K562 (cell line): Measurements from ENCODE around the gene COASY. TPM values are rescaled to one million over a fixed set of nuclear protein-coding genes. Genes with fewer than 3 reads are reported as not detected.

Source experiments
- HNRNPLL ChIP-seq: fragments of 200-400 bp; formaldehyde crosslinking; IDR thresholded peaks from 2 replicates; pipeline ENCODE4 v1.6.1; 2017; ENCODE audit warnings: low read length, low read depth, mild to moderate bottlenecking; ENCODE audit not compliant: poor library complexity, severe bottlenecking
- LCOR ChIP-seq: sonication (generic); formaldehyde crosslinking; IDR thresholded peaks from 2 replicates; pipeline ENCODE4 v1.8.0; 2022; ENCODE audit warnings: mild to moderate bottlenecking, missing genetic modification reagents
- MAFF ChIP-seq: IDR thresholded peaks from 2 replicates; pipeline ENCODE4 v1.6.1; 2012; ENCODE audit warnings: low read length, improper control_type of control experiment
- PHB2 ChIP-seq: fragments of 450-650 bp; IDR thresholded peaks from 2 replicates; pipeline ENCODE4 v1.6.1; 2017; ENCODE audit warnings: low read depth
- POLR3G ChIP-seq: IDR thresholded peaks from 2 replicates; pipeline ENCODE4 v1.6.1; 2011; ENCODE audit not compliant: insufficient read length, insufficient replicate concordance; ENCODE audit errors: extremely low read depth
- PTBP1 ChIP-seq: fragments of 200-400 bp; formaldehyde crosslinking; IDR thresholded peaks from 2 replicates; pipeline ENCODE4 v1.6.1; 2017; ENCODE audit warnings: low read depth, low read length
- PTTG1 ChIP-seq: fragments of 450-650 bp; IDR thresholded peaks from 2 replicates; pipeline ENCODE4 v1.6.1; 2016; ENCODE audit warnings: low read depth, mild to moderate bottlenecking, missing genetic modification characterization, missing compliant biosample characterization
- SAFB ChIP-seq: fragments of 200-400 bp; formaldehyde crosslinking; IDR thresholded peaks from 2 replicates; pipeline ENCODE4 v1.6.1; 2017; ENCODE audit warnings: low read depth, low read length, borderline replicate concordance
- SOX6 ChIP-seq: fragments of 450-650 bp; IDR thresholded peaks from 2 replicates; pipeline ENCODE4 v1.6.1; 2014; ENCODE audit warnings: mild to moderate bottlenecking
- SRSF3 ChIP-seq: fragments of 200-400 bp; formaldehyde crosslinking; IDR thresholded peaks from 2 replicates; pipeline ENCODE4 v1.6.1; 2016; ENCODE audit warnings: mild to moderate bottlenecking, low read length, moderate library complexity; ENCODE audit not compliant: insufficient read depth
- TCFL5 ChIP-seq: fragments of 250-450 bp; sonication (Bioruptor Pico); conservative IDR thresholded peaks from 2 replicates; pipeline ENCODE4 v1.6.1; 2021; ENCODE audit warnings: mild to moderate bottlenecking, moderate library complexity, matching md5 sums
- TEAD1 ChIP-seq, 2 experiments: fragments of 450-650 bp in 1 of 2; sonication (generic) in 1 of 2; formaldehyde crosslinking; IDR thresholded peaks; 2 replicates each; pipeline versions ENCODE4 v1.4.0 to v1.8.0; 2020 to 2022; ENCODE audit warnings: mild to moderate bottlenecking in 2 of 2, missing genetic modification reagents in 1 of 2
- ZNF143 ChIP-seq: sonication (generic); formaldehyde crosslinking; IDR thresholded peaks from 2 replicates; pipeline ENCODE4 v1.9.0; 2022; ENCODE audit warnings: mild to moderate bottlenecking, missing genetic modification reagents
- ZNF311 ChIP-seq: fragments of 250-450 bp; sonication (Bioruptor Pico); IDR thresholded peaks from 2 replicates; pipeline ENCODE4 v1.4.0; 2020; ENCODE audit warnings: mild to moderate bottlenecking, moderate library complexity
- ZNF644 ChIP-seq: fragments of 200-800 bp; sonication (Bioruptor generic); IDR thresholded peaks from 2 replicates; pipeline ENCODE4 v1.6.1; 2016; ENCODE audit warnings: low read depth, missing genetic modification characterization, missing compliant biosample characterization
- ZNF764 ChIP-seq: fragments of 250-450 bp; sonication (Bioruptor Pico); IDR thresholded peaks from 2 replicates; pipeline ENCODE4 v1.4.0; 2020; ENCODE audit warnings: low read depth, mild to moderate bottlenecking, moderate library complexity
- ZNF778 ChIP-seq: fragments of 450-650 bp; formaldehyde crosslinking; IDR thresholded peaks from 2 replicates; pipeline ENCODE4 v1.4.0; 2020; ENCODE audit warnings: mild to moderate bottlenecking, moderate library complexity
- polyA plus RNA-seq, 8 experiments: library from polyadenylated mRNA; depleted of rRNA in 4 of 8; stranded (reverse) in 5 of 8; unstranded in 3 of 8; fragments of >200 nt; fragmentation: Nextera tagmentation in 2 of 8; fragmentation: Illumina TruSeq in 1 of 8; extraction: Ambion mirVana in 2 of 8; extraction: Trizol in 1 of 8; gene quantifications; 2 replicates each; pipeline versions ENCODE4 v1.2.1 to v1.2.3, GENCODE V29; 2011 to 2014; ENCODE audit warnings: inconsistent platforms in 1 of 8, missing spikeins in 1 of 8
- total RNA-seq, 7 experiments: library from RNA; depleted of rRNA in 6 of 7; stranded (reverse); fragments of >200 nt in 6 of 7; fragmentation: Illumina TruSeq in 2 of 7; extraction: Trizol in 2 of 7; gene quantifications; 2 replicates each; pipeline versions ENCODE4 v1.2.1 to v1.2.3, GENCODE V29; 2011 to 2021; ENCODE audit warnings: low replicate concordance in 1 of 7
- TF ChIP-seq, protein P1 (sequence below): fragments of 200-800 bp; sonication (Bioruptor generic); IDR thresholded peaks from 2 replicates; pipeline ENCODE4 v1.6.1; 2017; ENCODE audit warnings: missing genetic modification characterization, missing compliant biosample characterization
- TF ChIP-seq, protein P2 (sequence below): sonication (generic); formaldehyde crosslinking; IDR thresholded peaks from 2 replicates; pipeline ENCODE4 v1.8.0; 2022; ENCODE audit warnings: mild to moderate bottlenecking, missing genetic modification reagents, borderline replicate concordance
- TF ChIP-seq, protein P3 (sequence below): IDR thresholded peaks from 3 replicates; pipeline ENCODE4 v1.6.1; 2011; ENCODE audit warnings: borderline replicate concordance, mild to moderate bottlenecking; ENCODE audit not compliant: insufficient read length, insufficient read depth
- TF ChIP-seq, protein P4 (sequence below): fragments of 450-650 bp; formaldehyde crosslinking; IDR thresholded peaks from 2 replicates; pipeline ENCODE4 v1.4.0; 2022; ENCODE audit warnings: mild to moderate bottlenecking, moderate library complexity
- TF ChIP-seq, protein P5 (sequence below): sonication (generic); formaldehyde crosslinking; IDR thresholded peaks from 2 replicates; pipeline ENCODE4 v1.8.1; 2023; ENCODE audit warnings: mild to moderate bottlenecking, missing genetic modification reagents

Gene COASY
- total and polyA plus RNA-seq, 9 of the 15 experiments (the other 6 are each of a cell fraction or from before 2014, with no cell fraction given) = 25.4 to 175 (median 62.3) TPM

DNA sequence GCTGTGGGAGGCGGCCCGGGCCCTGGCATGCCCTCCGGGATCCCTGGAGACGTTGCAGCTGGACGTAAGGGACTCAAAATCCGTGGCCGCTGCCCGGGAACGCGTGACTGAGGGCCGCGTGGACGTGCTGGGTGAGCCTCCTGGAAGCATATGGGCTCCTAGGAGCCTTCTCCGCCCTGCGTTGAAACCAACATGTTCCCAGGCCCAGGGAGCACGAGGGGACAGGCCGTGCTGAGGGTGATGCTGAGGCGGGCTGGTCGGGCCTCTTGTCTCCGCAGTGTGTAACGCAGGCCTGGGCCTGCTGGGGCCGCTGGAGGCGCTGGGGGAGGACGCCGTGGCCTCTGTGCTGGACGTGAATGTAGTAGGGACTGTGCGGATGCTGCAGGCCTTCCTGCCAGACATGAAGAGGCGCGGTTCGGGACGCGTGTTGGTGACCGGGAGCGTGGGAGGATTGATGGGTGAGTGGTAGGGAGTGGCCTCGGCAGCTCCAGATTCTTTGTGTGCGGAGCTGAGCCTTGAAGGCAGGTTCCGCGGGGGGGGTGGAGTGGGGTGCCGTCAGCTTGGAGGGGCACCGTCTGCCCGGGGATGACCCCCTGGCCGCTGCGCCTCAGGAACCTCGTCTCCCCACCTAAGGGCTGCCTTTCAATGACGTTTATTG is 8.7 kb upstream of the COASY start (continued):
- TF ChIP-seq, protein P1, sequence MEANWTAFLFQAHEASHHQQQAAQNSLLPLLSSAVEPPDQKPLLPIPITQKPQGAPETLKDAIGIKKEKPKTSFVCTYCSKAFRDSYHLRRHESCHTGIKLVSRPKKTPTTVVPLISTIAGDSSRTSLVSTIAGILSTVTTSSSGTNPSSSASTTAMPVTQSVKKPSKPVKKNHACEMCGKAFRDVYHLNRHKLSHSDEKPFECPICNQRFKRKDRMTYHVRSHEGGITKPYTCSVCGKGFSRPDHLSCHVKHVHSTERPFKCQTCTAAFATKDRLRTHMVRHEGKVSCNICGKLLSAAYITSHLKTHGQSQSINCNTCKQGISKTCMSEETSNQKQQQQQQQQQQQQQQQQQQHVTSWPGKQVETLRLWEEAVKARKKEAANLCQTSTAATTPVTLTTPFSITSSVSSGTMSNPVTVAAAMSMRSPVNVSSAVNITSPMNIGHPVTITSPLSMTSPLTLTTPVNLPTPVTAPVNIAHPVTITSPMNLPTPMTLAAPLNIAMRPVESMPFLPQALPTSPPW (CRISPR knock-in tag) = peak; percentile 36; the same call in 1 of the 2 replicates
- TF ChIP-seq SAFB (peak; percentile 67; the same call in 1 of the 2 replicates), ZNF644 (tag) (no peak), TCFL5 (no peak), SOX6 (peak; percentile 54), PTTG1 (tag) (no peak), TEAD1 (CRISPR knock-in tag; IDR thresholded peaks at IDR 0.05) (0 out of 4 replicates have a peak, but pooled peaks of 1 of the 2 experiments have one; percentile 65), ZNF778 (CRISPR knock-in tag) (no peak), PHB2 (no peak), PTBP1 (no peak), LCOR (CRISPR knock-in tag) (no peak), HNRNPLL (peak; percentile 79), ZNF311 (CRISPR knock-in tag) (no peak), SRSF3 (no peak), POLR3G (no peak), ZNF764 (CRISPR knock-in tag) (no peak), MAFF (no peak), ZNF143 (CRISPR knock-in tag) (no peak)
- TF ChIP-seq, protein P2, sequence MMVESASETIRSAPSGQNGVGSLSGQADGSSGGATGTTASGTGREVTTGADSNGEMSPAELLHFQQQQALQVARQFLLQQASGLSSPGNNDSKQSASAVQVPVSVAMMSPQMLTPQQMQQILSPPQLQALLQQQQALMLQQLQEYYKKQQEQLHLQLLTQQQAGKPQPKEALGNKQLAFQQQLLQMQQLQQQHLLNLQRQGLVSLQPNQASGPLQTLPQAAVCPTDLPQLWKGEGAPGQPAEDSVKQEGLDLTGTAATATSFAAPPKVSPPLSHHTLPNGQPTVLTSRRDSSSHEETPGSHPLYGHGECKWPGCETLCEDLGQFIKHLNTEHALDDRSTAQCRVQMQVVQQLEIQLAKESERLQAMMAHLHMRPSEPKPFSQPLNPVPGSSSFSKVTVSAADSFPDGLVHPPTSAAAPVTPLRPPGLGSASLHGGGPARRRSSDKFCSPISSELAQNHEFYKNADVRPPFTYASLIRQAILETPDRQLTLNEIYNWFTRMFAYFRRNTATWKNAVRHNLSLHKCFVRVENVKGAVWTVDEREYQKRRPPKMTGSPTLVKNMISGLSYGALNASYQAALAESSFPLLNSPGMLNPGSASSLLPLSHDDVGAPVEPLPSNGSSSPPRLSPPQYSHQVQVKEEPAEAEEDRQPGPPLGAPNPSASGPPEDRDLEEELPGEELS (CRISPR knock-in tag) = no peak
- TF ChIP-seq, protein P3, sequence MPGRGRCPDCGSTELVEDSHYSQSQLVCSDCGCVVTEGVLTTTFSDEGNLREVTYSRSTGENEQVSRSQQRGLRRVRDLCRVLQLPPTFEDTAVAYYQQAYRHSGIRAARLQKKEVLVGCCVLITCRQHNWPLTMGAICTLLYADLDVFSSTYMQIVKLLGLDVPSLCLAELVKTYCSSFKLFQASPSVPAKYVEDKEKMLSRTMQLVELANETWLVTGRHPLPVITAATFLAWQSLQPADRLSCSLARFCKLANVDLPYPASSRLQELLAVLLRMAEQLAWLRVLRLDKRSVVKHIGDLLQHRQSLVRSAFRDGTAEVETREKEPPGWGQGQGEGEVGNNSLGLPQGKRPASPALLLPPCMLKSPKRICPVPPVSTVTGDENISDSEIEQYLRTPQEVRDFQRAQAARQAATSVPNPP = no peak
- TF ChIP-seq, protein P4, sequence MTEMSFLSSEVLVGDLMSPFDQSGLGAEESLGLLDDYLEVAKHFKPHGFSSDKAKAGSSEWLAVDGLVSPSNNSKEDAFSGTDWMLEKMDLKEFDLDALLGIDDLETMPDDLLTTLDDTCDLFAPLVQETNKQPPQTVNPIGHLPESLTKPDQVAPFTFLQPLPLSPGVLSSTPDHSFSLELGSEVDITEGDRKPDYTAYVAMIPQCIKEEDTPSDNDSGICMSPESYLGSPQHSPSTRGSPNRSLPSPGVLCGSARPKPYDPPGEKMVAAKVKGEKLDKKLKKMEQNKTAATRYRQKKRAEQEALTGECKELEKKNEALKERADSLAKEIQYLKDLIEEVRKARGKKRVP (CRISPR knock-in tag) = no peak
- TF ChIP-seq, protein P5, sequence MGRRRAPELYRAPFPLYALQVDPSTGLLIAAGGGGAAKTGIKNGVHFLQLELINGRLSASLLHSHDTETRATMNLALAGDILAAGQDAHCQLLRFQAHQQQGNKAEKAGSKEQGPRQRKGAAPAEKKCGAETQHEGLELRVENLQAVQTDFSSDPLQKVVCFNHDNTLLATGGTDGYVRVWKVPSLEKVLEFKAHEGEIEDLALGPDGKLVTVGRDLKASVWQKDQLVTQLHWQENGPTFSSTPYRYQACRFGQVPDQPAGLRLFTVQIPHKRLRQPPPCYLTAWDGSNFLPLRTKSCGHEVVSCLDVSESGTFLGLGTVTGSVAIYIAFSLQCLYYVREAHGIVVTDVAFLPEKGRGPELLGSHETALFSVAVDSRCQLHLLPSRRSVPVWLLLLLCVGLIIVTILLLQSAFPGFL = no peak
